GM12878 (cell line): ENCODE data around the gene CNIH1. TPM values are rescaled to one million over a fixed set of nuclear protein-coding genes. Genes with fewer than 3 reads are reported as not detected.
A peak's percentile ranks its signal among the peaks of the same experiment; 100 is the strongest.

Experiments
- ATAC-seq: fragments of 200-7000 bp; cut with Tn5 transposase; 3 replicates; pipeline ENCODE4 v1.9.1; 2020; ENCODE audit warnings: mild to moderate bottlenecking, moderate library complexity
- BruUV-seq: library from RNA; stranded (reverse); fragments of 400-500 nt; replicated peaks from 2 replicates; lab custom pipeline; 2021; lab: Mats Ljungman, UMichigan
- CTCF ChIA-PET: fragments of 300-600 bp; sonication (Branson Sonifier 250); formaldehyde crosslinking; extraction: SDS; loops from one replicate; lab custom pipeline; 2021; ENCODE audit warnings: inconsistent platforms; lab: Yijun Ruan, JAX
- POLR2A ChIA-PET: fragments of 350-600 bp; formaldehyde crosslinking; extraction: SDS; loops from one replicate; lab custom pipeline; 2021; ENCODE audit warnings: inconsistent platforms; lab: Charles Lee
- RAD21 ChIA-PET: fragments of 300-600 bp; sonication (Branson Sonifier 250); formaldehyde crosslinking; loops from one replicate; lab custom pipeline; 2023; ENCODE audit warnings: antibody characterized with exemption; ENCODE audit not compliant: unreplicated experiment; lab: Charles Lee
- SMC1A ChIA-PET: fragments of 300-600 bp; sonication (Branson Sonifier 250); formaldehyde crosslinking; loops from one replicate; lab custom pipeline; 2023; ENCODE audit not compliant: unreplicated experiment, uncharacterized antibody; lab: Charles Lee
- DNase-seq: peaks from one replicate; pipeline ENCODE4 v3.0.0-alpha.2; 2011; ENCODE audit warnings: low read depth, low spot score
- FAIRE-seq: peaks from 3 replicates; lab custom pipeline; 2011; peaks lifted over from hg19 to GRCh38; lab: Jason Lieb, UNC
- H2AFZ ChIP-seq: 2 replicates; pipeline ENCODE4 v1.6.0; 2011; ENCODE audit warnings: low read depth, low read length, control low read depth; ENCODE audit not compliant: control insufficient read depth
- H3K27ac ChIP-seq: 2 replicates; pipeline ENCODE4 v1.5.1; 2011; ENCODE audit warnings: control low read depth; ENCODE audit not compliant: control insufficient read depth, insufficient read depth
- H3K27me3 ChIP-seq, 2 experiments: replicated peaks in 1 of 2; 2 replicates each; pipeline versions ENCODE4 v1.6.0 to v1.6.1; 2011; ENCODE audit warnings: low read length in 1 of 2; ENCODE audit not compliant: control insufficient read depth in 2 of 2, insufficient read depth in 2 of 2
- H3K36me3 ChIP-seq, 2 experiments: 2 replicates each; pipeline ENCODE4 v1.5.1; 2011; ENCODE audit warnings: low read length in 1 of 2; ENCODE audit not compliant: control insufficient read depth in 2 of 2, insufficient read depth in 2 of 2
- H3K4me1 ChIP-seq: 2 replicates; pipeline ENCODE4 v1.6.1; 2011; ENCODE audit warnings: mild to moderate bottlenecking, low read length, moderate library complexity, mixed read lengths; ENCODE audit not compliant: control insufficient read depth, insufficient read depth
- H3K4me2 ChIP-seq: 2 replicates; pipeline ENCODE4 v1.6.0; 2011; ENCODE audit warnings: control low read depth; ENCODE audit not compliant: control insufficient read depth, insufficient read depth
- H3K4me3 ChIP-seq: fragments of 200-600 bp; sonication (generic); 2 replicates; pipeline ENCODE4 v1.5.1; 2016
- H3K79me2 ChIP-seq: 2 replicates; pipeline ENCODE4 v1.6.0; 2011; ENCODE audit warnings: low read length; ENCODE audit not compliant: control insufficient read depth, insufficient read depth
- H3K9ac ChIP-seq: 2 replicates; pipeline ENCODE4 v1.8.0; 2011; ENCODE audit warnings: low read length, control low read depth, mixed read lengths; ENCODE audit not compliant: control insufficient read depth, insufficient read depth
- H3K9me3 ChIP-seq: replicated peaks from 3 replicates; pipeline ENCODE4 v1.5.1; 2011; ENCODE audit warnings: mild to moderate bottlenecking, low read length; ENCODE audit not compliant: control insufficient read depth, insufficient read depth
- H4K20me1 ChIP-seq: 2 replicates; pipeline ENCODE4 v1.6.0; 2011; ENCODE audit not compliant: control insufficient read depth, insufficient read depth
- CHD1 ChIP-seq: IDR thresholded peaks from 2 replicates; pipeline ENCODE4 v1.6.1; 2012; ENCODE audit warnings: low read depth, low read length, improper control_type of control experiment
- MEF2A ChIP-seq: IDR thresholded peaks from 2 replicates; pipeline ENCODE4 v1.6.1; 2011; ENCODE audit warnings: low read depth, mild to moderate bottlenecking, low read length, moderate library complexity; ENCODE audit not compliant: insufficient read depth
- SP1 ChIP-seq: IDR thresholded peaks from one replicate; pipeline ENCODE4 v1.6.1; 2011; ENCODE audit warnings: low read depth, low read length
- ZNF24 ChIP-seq: fragments of 450-650 bp; IDR thresholded peaks from 2 replicates; pipeline ENCODE4 v1.6.1; 2017; ENCODE audit warnings: antibody characterized with exemption, mild to moderate bottlenecking
- WGBS: methylation state at CpG from one replicate; pipeline ENCODE4 v1.1.6; 2016; ENCODE audit warnings: low lambda C conversion rate; ENCODE audit not compliant: insufficient replicate concordance, insufficient coverage; ENCODE audit errors: missing lambda C conversion rate; 5-methylcytosine and 5-hydroxymethylcytosine counted together
- in situ Hi-C: fragments of 300-500 bp; cut with MboI; formaldehyde crosslinking; loops from 9 replicates; pipeline ENCODE4 v1.14.3; 2018; ENCODE audit warnings: mixed read lengths
- intact Hi-C: fragments of 100-400 bp; cut with micrococcal nuclease; formaldehyde crosslinking; loops from one replicate; pipeline ENCODE4 v1.14.2; 2022; ENCODE audit not compliant: unreplicated experiment
- polyA plus RNA-seq, 11 experiments: library from polyadenylated mRNA; depleted of rRNA in 4 of 11; unstranded in 6 of 11; stranded (reverse) in 5 of 11; fragments of >200 nt; fragmentation: Nextera tagmentation in 4 of 11; fragmentation: Illumina TruSeq in 1 of 11; extraction: Ambion mirVana in 4 of 11; extraction: Trizol in 1 of 11; gene quantifications; 1 replicate in 1 of 11; 2 replicates in 10 of 11; pipeline versions ENCODE4 v1.2.1 to v1.2.3, GENCODE V29; 2011 to 2016; ENCODE audit warnings: inconsistent platforms in 2 of 11, missing spikeins in 2 of 11, low read depth in 1 of 11
- total RNA-seq, 4 experiments: library from RNA; depleted of rRNA in 3 of 4; stranded (reverse); fragments of >200 nt in 3 of 4; fragmentation: Illumina TruSeq in 1 of 4; extraction: Trizol in 1 of 4; gene quantifications; 2 replicates each; pipeline versions ENCODE4 v1.2.1 to v1.2.3, GENCODE V29; 2013 to 2021
- TF ChIP-seq, protein P1 (sequence below): fragments of 450-650 bp; IDR thresholded peaks from 2 replicates; pipeline ENCODE4 v1.6.1; 2016; ENCODE audit warnings: mild to moderate bottlenecking
- TF ChIP-seq, protein P2 (sequence below): fragments of 450-650 bp; IDR thresholded peaks from 2 replicates; pipeline ENCODE4 v1.6.1; 2017; ENCODE audit warnings: mild to moderate bottlenecking

The CNIH1 gene
- total and polyA plus RNA-seq, 10 of the 15 experiments (the other 5 are each of a cell fraction or from before 2014, with no cell fraction given) = 48.9 to 274 (median 110) TPM

DNA sequence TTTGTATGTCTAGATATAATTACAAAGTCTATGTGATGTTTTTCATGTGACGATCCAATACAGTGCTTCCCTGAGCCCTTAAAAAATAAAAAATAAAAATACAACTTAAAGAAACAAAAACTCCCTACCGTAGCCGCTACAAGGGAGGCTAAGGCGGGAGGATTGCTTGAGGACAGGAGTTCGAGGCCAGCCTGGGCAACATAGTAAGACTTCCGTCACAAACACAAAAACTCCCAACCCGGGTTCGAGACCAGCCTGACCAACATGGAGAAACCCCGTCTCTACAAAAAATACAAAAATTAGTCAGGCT, 45.0 kb downstream of the CNIH1 start:
- TF ChIP-seq MEF2A = no peak
- no peak for TF ChIP-seq CHD1
- no peak for TF ChIP-seq SP1
- TF ChIP-seq, protein P1, sequence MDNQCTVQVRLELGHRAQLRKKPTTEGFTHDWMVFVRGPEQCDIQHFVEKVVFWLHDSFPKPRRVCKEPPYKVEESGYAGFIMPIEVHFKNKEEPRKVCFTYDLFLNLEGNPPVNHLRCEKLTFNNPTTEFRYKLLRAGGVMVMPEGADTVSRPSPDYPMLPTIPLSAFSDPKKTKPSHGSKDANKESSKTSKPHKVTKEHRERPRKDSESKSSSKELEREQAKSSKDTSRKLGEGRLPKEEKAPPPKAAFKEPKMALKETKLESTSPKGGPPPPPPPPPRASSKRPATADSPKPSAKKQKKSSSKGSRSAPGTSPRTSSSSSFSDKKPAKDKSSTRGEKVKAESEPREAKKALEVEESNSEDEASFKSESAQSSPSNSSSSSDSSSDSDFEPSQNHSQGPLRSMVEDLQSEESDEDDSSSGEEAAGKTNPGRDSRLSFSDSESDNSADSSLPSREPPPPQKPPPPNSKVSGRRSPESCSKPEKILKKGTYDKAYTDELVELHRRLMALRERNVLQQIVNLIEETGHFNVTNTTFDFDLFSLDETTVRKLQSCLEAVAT = 0 out of 2 replicates have a peak, but pooled peaks have one; percentile 59
- TF ChIP-seq, protein P2, sequence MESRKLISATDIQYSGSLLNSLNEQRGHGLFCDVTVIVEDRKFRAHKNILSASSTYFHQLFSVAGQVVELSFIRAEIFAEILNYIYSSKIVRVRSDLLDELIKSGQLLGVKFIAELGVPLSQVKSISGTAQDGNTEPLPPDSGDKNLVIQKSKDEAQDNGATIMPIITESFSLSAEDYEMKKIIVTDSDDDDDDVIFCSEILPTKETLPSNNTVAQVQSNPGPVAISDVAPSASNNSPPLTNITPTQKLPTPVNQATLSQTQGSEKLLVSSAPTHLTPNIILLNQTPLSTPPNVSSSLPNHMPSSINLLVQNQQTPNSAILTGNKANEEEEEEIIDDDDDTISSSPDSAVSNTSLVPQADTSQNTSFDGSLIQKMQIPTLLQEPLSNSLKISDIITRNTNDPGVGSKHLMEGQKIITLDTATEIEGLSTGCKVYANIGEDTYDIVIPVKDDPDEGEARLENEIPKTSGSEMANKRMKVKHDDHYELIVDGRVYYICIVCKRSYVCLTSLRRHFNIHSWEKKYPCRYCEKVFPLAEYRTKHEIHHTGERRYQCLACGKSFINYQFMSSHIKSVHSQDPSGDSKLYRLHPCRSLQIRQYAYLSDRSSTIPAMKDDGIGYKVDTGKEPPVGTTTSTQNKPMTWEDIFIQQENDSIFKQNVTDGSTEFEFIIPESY = peak; percentile 88
- no peak for TF ChIP-seq ZNF24
- H4K20me1 ChIP-seq = no peaks in the 10 kb centered on the region
- H3K4me1 ChIP-seq = no peaks in the 10 kb centered on the region
- RAD21 ChIA-PET = interaction anchor here (2.0 to 4.1 kb wide), 4 partner anchors 40 to 114 kb away, joined by 6 to 16 read pairs (median 12); partner anchors contain the start of gene CGRRF1
- SMC1A ChIA-PET = interaction anchor here (0.6 to 3.6 kb wide), 4 partner anchors 10 to 241 kb away, joined by 3 to 21 read pairs (median 4); no protein-coding TSS in a partner anchor
- CTCF ChIA-PET = interaction anchor here (1.2 to 2.7 kb wide), 8 partner anchors 16 to 380 kb away, joined by 3 to 14 read pairs (median 4); partner anchors contain the start of gene CGRRF1
- no peaks in the 10 kb centered on the region for H3K9me3 ChIP-seq
- peak overlapping the region; percentile 43 for H3K4me2 ChIP-seq
- DNase-seq (no peak), FAIRE-seq (no peak), ATAC-seq (no peak)
- intact Hi-C loops (loop anchor here (5.0 kb wide), 2 partner anchors 41 to 91 kb away; partner anchors contain the start of gene GMFB), in situ Hi-C loops (no loop called here)
- H3K27ac ChIP-seq = peak overlapping the region; percentile 30; the same call in 1 of the 2 replicates
- no peaks in the 10 kb centered on the region for H3K27me3 ChIP-seq
- peak overlapping the region; percentile 83 for H2AFZ ChIP-seq
- H3K4me3 ChIP-seq = peak overlapping the region; percentile 73
- BruUV-seq = TSS peak; percentile 85
- 55% methylated on average over 9 of the region's 9 CpGs for WGBS
- POLR2A ChIA-PET = interaction anchor here (0.5 to 2.7 kb wide), 10 partner anchors 11 to 1699 kb away, joined by 3 to 14 read pairs (median 5); no protein-coding TSS in a partner anchor
- peak overlapping the region; percentile 52 for H3K9ac ChIP-seq
- H3K79me2 ChIP-seq = peaks cover 17% of the 10 kb centered on the region
- no peaks in the 10 kb centered on the region for H3K36me3 ChIP-seq
